Adrenal gland (tissue), 5 donors: Measurements from ENCODE around the gene TRAK1.

Source experiments
- CTCF ChIP-seq, 6 experiments: fragments of 450-650 bp in 4 of 6; fragments of 200-600 bp in 2 of 6; sonication (generic) in 1 of 6; IDR thresholded peaks; 1 replicate in 5 of 6; 2 replicates in 1 of 6; pipeline versions ENCODE4 v1.5.1 to v1.8.0; 2016 to 2021; ENCODE audit warnings: antibody characterized with exemption in 6 of 6, mild to moderate bottlenecking in 2 of 6, moderate library complexity in 1 of 6
- POLR2A ChIP-seq, 2 donors: fragments of 450-650 bp; IDR thresholded peaks; one replicate each; pipeline ENCODE4 v1.6.1; 2017; ENCODE audit warnings: antibody characterized with exemption in 2 of 2, mild to moderate bottlenecking in 2 of 2, moderate library complexity in 1 of 2
- donor health status: DM: no; HTN: no; CAD: no.

- TF ChIP-seq POLR2A (IDR thresholded peaks at IDR 0.05), result no peak
- TF ChIP-seq CTCF (IDR thresholded peaks at IDR 0.05), result no peak
Measured at GRCh38 chr3:42152193-42152592, 61.0 kb downstream of the TRAK1 start.
